Esophagus squamous epithelium (tissue), 4 donors: Measurements from ENCODE around the gene BRD7.

Experiments
- CTCF ChIP-seq, 6 experiments: fragments of 450-650 bp in 4 of 6; fragments of 200-600 bp in 2 of 6; sonication (generic) in 2 of 6; IDR thresholded peaks; one replicate each; pipeline ENCODE4 v1.5.1; 2016 to 2019; ENCODE audit warnings: antibody characterized with exemption in 6 of 6, mild to moderate bottlenecking in 4 of 6, moderate library complexity in 4 of 6
- POLR2A ChIP-seq, 4 donors: fragments of 450-650 bp; IDR thresholded peaks; one replicate each; pipeline ENCODE4 v1.6.1; 2017; ENCODE audit warnings: antibody characterized with exemption in 4 of 4, mild to moderate bottlenecking in 4 of 4, moderate library complexity in 3 of 4

DNA sequence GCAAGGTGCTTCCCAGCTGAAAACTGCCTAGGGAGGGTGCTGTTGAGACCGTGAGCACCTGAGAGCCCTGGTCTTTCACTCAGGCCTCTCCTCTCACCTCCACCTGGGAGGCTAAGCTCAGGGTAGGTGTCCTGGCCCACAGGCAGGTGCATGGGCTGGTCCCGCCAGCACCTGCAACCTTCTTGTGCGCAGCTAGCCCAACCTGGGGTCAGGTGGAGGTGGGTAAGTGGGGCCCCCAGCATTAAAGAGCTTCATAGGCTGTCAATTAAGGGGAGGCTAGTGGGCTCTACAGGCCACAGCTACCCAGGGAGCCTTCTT is 93.7 kb downstream of the BRD7 start:
- no peak for TF ChIP-seq CTCF (IDR thresholded peaks at IDR 0.05)
- no peak for TF ChIP-seq POLR2A (IDR thresholded peaks at IDR 0.05)
